Stomach (tissue), 9 donors: Measurements from ENCODE around the gene BTN2A1. TPM values are rescaled to one million over a fixed set of nuclear protein-coding genes. Genes with fewer than 3 reads are reported as not detected.

Experiments used
- DNase-seq, 2 donors: peaks; one replicate each; pipeline versions ENCODE4 v3.0.0 to v3.0.0-alpha.2; 2013 to 2019
- H3K27ac ChIP-seq, 5 donors: fragments of 200-600 bp in 4 of 5; sonication (generic) in 4 of 5; one replicate each; pipeline ENCODE4 v1.5.1; 2013 to 2019; ENCODE audit warnings: mild to moderate bottlenecking in 1 of 5, moderate library complexity in 1 of 5
- H3K27me3 ChIP-seq, 3 donors: fragments of 200-600 bp; sonication (generic); one replicate each; pipeline ENCODE4 v1.5.1; 2017 to 2019; ENCODE audit warnings: mixed run types in 1 of 3
- H3K36me3 ChIP-seq, 4 donors: fragments of 200-600 bp; sonication (generic); 1 replicate in 3 of 4; 2 replicates in 1 of 4; pipeline ENCODE4 v1.5.1; 2016 to 2019
- H3K4me1 ChIP-seq, 4 donors: fragments of 200-600 bp; sonication (generic); one replicate each; pipeline ENCODE4 v1.5.1; 2016 to 2019
- H3K4me3 ChIP-seq, 4 donors: fragments of 200-600 bp; sonication (generic) in 3 of 4; one replicate each; pipeline ENCODE4 v1.5.1; 2016 to 2019; ENCODE audit warnings: mild to moderate bottlenecking in 1 of 4
- H3K9me3 ChIP-seq, 4 donors: fragments of 200-600 bp; sonication (generic); one replicate each; pipeline ENCODE4 v1.5.1; 2016 to 2019
- CTCF ChIP-seq, 7 experiments: fragments of 450-650 bp in 4 of 7; fragments of 200-600 bp in 3 of 7; sonication (generic) in 3 of 7; IDR thresholded peaks; one replicate each; pipeline ENCODE4 v1.5.1; 2016 to 2019; ENCODE audit warnings: antibody characterized with exemption in 7 of 7, control low read depth in 2 of 7, mild to moderate bottlenecking in 1 of 7
- EP300 ChIP-seq: sonication (generic); formaldehyde crosslinking; IDR thresholded peaks from one replicate; pipeline ENCODE4 v1.6.1; 2017; ENCODE audit warnings: antibody characterized with exemption
- POLR2A ChIP-seq, 4 donors: fragments of 450-650 bp; IDR thresholded peaks; one replicate each; pipeline ENCODE4 v1.6.1; 2016; ENCODE audit warnings: antibody characterized with exemption in 4 of 4, control low read depth in 2 of 4, mild to moderate bottlenecking in 1 of 4, moderate library complexity in 1 of 4
- POLR2AphosphoS5 ChIP-seq, 3 donors: sonication (generic); formaldehyde crosslinking; IDR thresholded peaks; one replicate each; pipeline ENCODE4 v1.6.1; 2016; ENCODE audit warnings: antibody characterized with exemption in 3 of 3
- WGBS, 5 donors: extraction: QIAGEN DNeasy Blood & Tissue Kit in 3 of 5; methylation state at CpG; one replicate each; pipeline versions ENCODE4 v1.1.5 to v1.1.7; 2013 to 2018; 5-methylcytosine and 5-hydroxymethylcytosine counted together
- intact Hi-C: fragments of 100-400 bp; cut with DNase I; formaldehyde crosslinking; loops from one replicate; pipeline ENCODE4 v1.15.1; 2023; ENCODE audit warnings: low total_unique reads
- polyA plus RNA-seq, 3 donors: library from polyadenylated mRNA; stranded (reverse); fragments of 200-250 nt; gene quantifications; one replicate each; pipeline ENCODE4 v1.2.3, GENCODE V29; 2013
- total RNA-seq, 5 donors: library from RNA; depleted of rRNA; stranded (reverse); fragments of >200 nt; gene quantifications; one replicate each; pipeline versions ENCODE4 v1.1.0 to v1.2.3, GENCODE V29; 2014 to 2016
- donor health status: healthy with polysubstance abuse.
- donor health status: Bipolar disorder and iron deficiency.
- donor health status: healthy.

BTN2A1 gene
- total and polyA plus RNA-seq, 8 donors, result 2.9 to 16.9 (median 10.7) TPM

GRCh38 chr6:26489996-26490964, 32.5 kb downstream of the BTN2A1 start:
- TF ChIP-seq POLR2A (IDR thresholded peaks at IDR 0.05), result no peak
- Histone ChIP-seq H3K36me3 (no peaks in the 10 kb centered on the region), H3K27me3 (peaks cover 0 to 1% (median 0%) of the 10 kb centered on the region in 3 donors), H3K9me3 (peaks cover 0 to 8% (median 2%) of the 10 kb centered on the region in 4 donors), H3K4me1 (no peaks in the 10 kb centered on the region), H3K4me3 (no peak overlapping the region), H3K27ac (no peak overlapping the region)
- DNase-seq, result no peak
- intact Hi-C loops, result no loop called here
- WGBS, 5 donors, result 54 to 73% (median 59%) methylated on average over 8 of the region's 8 CpGs

DNA sequence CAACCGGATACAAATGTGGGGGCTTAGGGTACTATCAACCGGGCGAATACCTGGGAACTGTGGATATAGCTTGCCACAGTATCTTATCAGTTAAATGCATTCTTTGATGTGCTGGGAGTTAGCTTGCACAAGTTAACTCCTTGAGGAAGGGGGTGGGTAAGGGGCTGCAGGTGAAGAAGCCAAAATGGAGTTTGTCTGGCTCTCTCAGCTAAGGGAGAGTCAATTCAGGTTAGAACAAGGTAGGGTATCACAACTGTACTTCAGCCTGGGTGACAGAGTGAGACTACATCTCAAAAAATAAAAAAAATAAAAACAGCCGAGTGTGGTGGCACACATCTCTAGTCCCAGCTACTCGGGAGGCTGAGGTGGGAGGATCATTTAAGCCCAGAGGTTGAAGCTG, 33.8 kb downstream of the BTN2A1 start:
- intact Hi-C loops, result no loop called here
- 62 to 70% (median 70%) methylated on average over 5 of the region's 5 CpGs for WGBS, 5 donors
- no peak for DNase-seq
- no peak overlapping the region for H3K27ac ChIP-seq
- H3K27me3 ChIP-seq, result peaks cover 0 to 6% (median 0%) of the 10 kb centered on the region in 3 donors
- H3K36me3 ChIP-seq, result no peaks in the 10 kb centered on the region
- H3K4me3 ChIP-seq, result no peak overlapping the region
- H3K4me1 ChIP-seq, result no peaks in the 10 kb centered on the region
- TF ChIP-seq POLR2A (IDR thresholded peaks at IDR 0.05), result no peak
- no peak for TF ChIP-seq POLR2AphosphoS5 (IDR thresholded peaks at IDR 0.05)
- H3K9me3 ChIP-seq, result peaks cover 0 to 8% (median 2%) of the 10 kb centered on the region in 4 donors

GRCh38 chr6:26493258-26493657, 35.5 kb downstream of the BTN2A1 start:
- Histone ChIP-seq H3K27ac (no peak overlapping the region), H3K27me3 (peaks cover 0 to 6% (median 0%) of the 10 kb centered on the region in 3 donors), H3K36me3 (no peaks in the 10 kb centered on the region), H3K4me3 (no peak overlapping the region), H3K4me1 (no peaks in the 10 kb centered on the region), H3K9me3 (no peaks in the 10 kb centered on the region)
- 79 to 90% (median 82%) methylated on average over 2 of the region's 2 CpGs for WGBS, 5 donors
- intact Hi-C loops, result no loop called here
- peak in 1 of 2 donors; percentile 29 for DNase-seq
- TF ChIP-seq CTCF (IDR thresholded peaks at IDR 0.05), result no peak
- no peak for TF ChIP-seq EP300
- TF ChIP-seq POLR2AphosphoS5 (IDR thresholded peaks at IDR 0.05), result no peak
- TF ChIP-seq POLR2A (IDR thresholded peaks at IDR 0.05), result no peak

GRCh38 chr6:26494117-26494516, 36.4 kb downstream of the BTN2A1 start:
- H3K9me3 ChIP-seq, result no peaks in the 10 kb centered on the region
- H3K27me3 ChIP-seq, result peaks cover 0 to 6% (median 0%) of the 10 kb centered on the region in 3 donors
- DNase-seq, result no peak
- H3K4me1 ChIP-seq, result no peaks in the 10 kb centered on the region
- WGBS, 5 donors, result 49 to 69% (median 60%) methylated on average over 3 of the region's 3 CpGs
- intact Hi-C loops, result no loop called here
- TF ChIP-seq CTCF (IDR thresholded peaks at IDR 0.05) (no peak), EP300 (no peak), POLR2AphosphoS5 (IDR thresholded peaks at IDR 0.05) (no peak), POLR2A (IDR thresholded peaks at IDR 0.05) (no peak)
- no peaks in the 10 kb centered on the region for H3K36me3 ChIP-seq
- H3K27ac ChIP-seq, result no peak overlapping the region
- H3K4me3 ChIP-seq, result no peak overlapping the region

DNA sequence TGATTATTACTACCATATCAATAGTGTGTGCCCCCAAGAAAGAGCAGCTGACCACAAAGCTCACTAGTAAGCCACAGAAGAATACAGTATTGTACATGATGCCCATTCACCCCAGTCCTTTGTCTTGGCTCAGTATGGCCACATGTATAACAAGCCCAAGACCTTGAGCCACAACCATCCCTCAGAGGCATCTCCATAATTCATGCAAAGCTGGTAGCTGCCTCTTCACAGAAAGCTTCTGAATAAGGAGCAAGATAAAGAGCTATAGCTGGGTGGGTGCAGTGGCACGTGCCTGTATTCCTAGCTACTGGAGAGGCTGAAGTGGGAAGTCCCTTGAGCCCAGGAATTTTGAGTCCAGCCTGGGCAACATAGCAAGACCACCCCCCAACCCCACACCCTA, 37.5 kb downstream of the BTN2A1 start:
- H3K4me1 ChIP-seq, result no peaks in the 10 kb centered on the region

More for the DNA sequence above, 37.5 kb downstream of the BTN2A1 start:
- Histone ChIP-seq H3K27ac (no peak overlapping the region), H3K27me3 (peaks cover 0 to 8% (median 0%) of the 10 kb centered on the region in 3 donors), H3K36me3 (no peaks in the 10 kb centered on the region), H3K9me3 (no peaks in the 10 kb centered on the region), H3K4me3 (no peak overlapping the region)
- 56 to 89% (median 64%) methylated on average over 1 of the region's 1 CpG for WGBS, 5 donors
- intact Hi-C loops, result no loop called here
- TF ChIP-seq POLR2A (IDR thresholded peaks at IDR 0.05) (no peak), CTCF (IDR thresholded peaks at IDR 0.05) (no peak), POLR2AphosphoS5 (IDR thresholded peaks at IDR 0.05) (no peak), EP300 (no peak)
- DNase-seq, result no peak
